Lung (tissue), 12 donors: Measurements from ENCODE around the gene GNA12. TPM values are rescaled to one million over a fixed set of nuclear protein-coding genes. Genes with fewer than 3 reads are reported as not detected.

ENCODE experiments used
- ATAC-seq: fragments of 200-7000 bp; cut with Tn5 transposase; one replicate; pipeline ENCODE4 v1.9.1; 2020; ENCODE audit warnings: moderate number of reproducible peaks; ENCODE audit not compliant: insufficient read depth, low FRiP score
- DNase-seq, 3 donors: peaks; one replicate each; pipeline ENCODE4 v3.0.0-alpha.2; 2013 to 2017
- H3K27ac ChIP-seq, 2 donors: one replicate each; pipeline ENCODE4 v1.5.1; 2013; ENCODE audit warnings: mild to moderate bottlenecking in 2 of 2, moderate library complexity in 2 of 2, control low read depth in 1 of 2, inconsistent platforms in 1 of 2, low read depth in 1 of 2, low read length in 1 of 2
- H3K27me3 ChIP-seq, 3 donors: one replicate each; pipeline ENCODE4 v1.5.1; 2013; ENCODE audit warnings: low read length in 2 of 3; ENCODE audit not compliant: control insufficient read depth in 3 of 3, insufficient read depth in 3 of 3
- H3K36me3 ChIP-seq, 4 donors: one replicate each; pipeline ENCODE4 v1.5.1; 2013; ENCODE audit warnings: low read length in 4 of 4, mild to moderate bottlenecking in 1 of 4, moderate library complexity in 1 of 4; ENCODE audit not compliant: control insufficient read depth in 4 of 4, insufficient read depth in 4 of 4
- H3K4me1 ChIP-seq, 5 donors: one replicate each; pipeline ENCODE4 v1.5.1; 2013; ENCODE audit warnings: low read length in 5 of 5, mild to moderate bottlenecking in 2 of 5, moderate library complexity in 1 of 5; ENCODE audit not compliant: control insufficient read depth in 5 of 5, insufficient read depth in 5 of 5
- H3K4me3 ChIP-seq: one replicate; pipeline ENCODE4 v1.5.1; 2013; ENCODE audit warnings: mild to moderate bottlenecking, control low read depth, moderate library complexity
- H3K9ac ChIP-seq, 2 donors: one replicate each; pipeline ENCODE4 v1.5.1; 2013; ENCODE audit warnings: low read length in 2 of 2, control low read depth in 1 of 2; ENCODE audit not compliant: insufficient read depth in 1 of 2
- H3K9me3 ChIP-seq, 4 donors: one replicate each; pipeline ENCODE4 v1.5.1; 2013; ENCODE audit warnings: low read length in 3 of 4, mild to moderate bottlenecking in 1 of 4, moderate library complexity in 1 of 4; ENCODE audit not compliant: control insufficient read depth in 4 of 4, insufficient read depth in 3 of 4
- CTCF ChIP-seq: IDR thresholded peaks from 2 replicates; pipeline ENCODE4 v1.5.1; 2012; ENCODE audit warnings: mild to moderate bottlenecking; ENCODE audit errors: control extremely low read depth, extremely low read depth
- WGBS, 2 donors: extraction: QIAGEN DNeasy Blood & Tissue Kit; methylation state at CpG; one replicate each; pipeline ENCODE4 v1.1.7; 2013; 5-methylcytosine and 5-hydroxymethylcytosine counted together
- polyA plus RNA-seq, 2 donors: library from polyadenylated mRNA; stranded (reverse); fragments of 200-250 nt; gene quantifications; one replicate each; pipeline ENCODE4 v1.2.1, GENCODE V29; 2013
- total RNA-seq, 2 donors: library from RNA; depleted of rRNA in 1 of 2; stranded (reverse); fragments of >200 nt in 1 of 2; gene quantifications; one replicate each; pipeline ENCODE4 v1.2.1, GENCODE V29; 2014 to 2021
- donor health status: control.
- donor health status: control.
- donor health status: Bipolar disorder and iron deficiency.
- donor health status: healthy.
- donor health status: DM: yes; HTN: yes; CAD: no.

The GNA12 gene
- total and polyA plus RNA-seq, 4 donors, result 11.0 to 51.9 (median 33.5) TPM

- Histone ChIP-seq H3K27ac (no peak overlapping the region), H3K27me3 (no peaks in the 10 kb centered on the region), H3K9ac (no peak overlapping the region), H3K9me3 (peaks cover 0 to 2% (median 0%) of the 10 kb centered on the region in 4 donors), H3K4me3 (no peak overlapping the region), H3K36me3 (peaks cover 0 to 11% (median 2%) of the 10 kb centered on the region in 4 donors), H3K4me1 (peaks cover 0 to 5% (median 0%) of the 10 kb centered on the region in 5 donors)
- 78 to 83% methylated on average over 7 to 8 of the region's 8 CpGs for WGBS, 2 donors
- ATAC-seq (no peak), DNase-seq (no peak)
- no peak for TF ChIP-seq CTCF
These were observed 65.1 kb downstream of the GNA12 start for GRCh38 chr7:2779051-2779450.

GRCh38 chr7:2777898-2778535 lies 66.1 kb downstream of the GNA12 start:
- ATAC-seq (no peak), DNase-seq (peak in 1 of 3 donors; percentile 39)
- 91 to 92% methylated on average over 8 of the region's 8 CpGs for WGBS, 2 donors
- H3K27me3 ChIP-seq, result no peaks in the 10 kb centered on the region
- peaks cover 0 to 5% (median 0%) of the 10 kb centered on the region in 5 donors for H3K4me1 ChIP-seq
- peaks cover 0 to 10% (median 2%) of the 10 kb centered on the region in 4 donors for H3K36me3 ChIP-seq
- no peak overlapping the region for H3K27ac ChIP-seq
- peaks cover 0 to 2% (median 0%) of the 10 kb centered on the region in 4 donors for H3K9me3 ChIP-seq
- no peak for TF ChIP-seq CTCF
- no peak overlapping the region for H3K9ac ChIP-seq
- H3K4me3 ChIP-seq, result no peak overlapping the region

GRCh38 chr7:2776401-2776800 lies 67.7 kb downstream of the GNA12 start:
- no peaks in the 10 kb centered on the region for H3K9me3 ChIP-seq
- no peak for DNase-seq
- H3K27me3 ChIP-seq, result no peaks in the 10 kb centered on the region
- H3K36me3 ChIP-seq, result peaks cover 0 to 12% (median 4%) of the 10 kb centered on the region in 4 donors
- 77 to 93% methylated on average over 12 of the region's 12 CpGs for WGBS, 2 donors
- no peak for ATAC-seq
- peaks cover 0 to 3% (median 0%) of the 10 kb centered on the region in 5 donors for H3K4me1 ChIP-seq
- TF ChIP-seq CTCF, result no peak
- H3K4me3 ChIP-seq, result no peak overlapping the region
- no peak overlapping the region for H3K27ac ChIP-seq
- no peak overlapping the region for H3K9ac ChIP-seq
